GM23338 (cell line): ENCODE results near the gene C3orf49.

ENCODE experiments used
- CREB1 ChIP-seq: fragments of 250-450 bp; sonication (Bioruptor Pico); IDR thresholded peaks from 2 replicates; pipeline ENCODE4 v1.5.0; 2020; ENCODE audit warnings: low read depth, mild to moderate bottlenecking, moderate library complexity
- CTCF ChIP-seq, 2 experiments: fragments of 200-600 bp in 1 of 2; sonication (generic) in 1 of 2; conservative IDR thresholded peaks; 2 replicates each; pipeline versions ENCODE4 v1.5.1 to v1.6.1; 2016 to 2017; ENCODE audit warnings: antibody characterized with exemption in 2 of 2, low read depth in 2 of 2, mild to moderate bottlenecking in 2 of 2, moderate library complexity in 1 of 2
- EZH2 ChIP-seq: fragments of 200-600 bp; sonication (generic); IDR thresholded peaks from one replicate; pipeline ENCODE4 v1.8.0; 2017; ENCODE audit warnings: antibody characterized with exemption, mild to moderate bottlenecking, low read depth; ENCODE audit not compliant: unreplicated experiment
- POLR2AphosphoS5 ChIP-seq: IDR thresholded peaks from 2 replicates; pipeline ENCODE4 v1.6.1; 2016; ENCODE audit warnings: antibody characterized with exemption, low read depth
- STAT1 ChIP-seq: IDR thresholded peaks from one replicate; pipeline ENCODE4 v1.6.1; 2016; ENCODE audit warnings: antibody characterized with exemption; ENCODE audit not compliant: unreplicated experiment
- ZNF114 ChIP-seq: fragments of 250-450 bp; sonication (Bioruptor Pico); IDR thresholded peaks from 2 replicates; pipeline ENCODE4 v1.5.0; 2020; ENCODE audit warnings: mild to moderate bottlenecking, moderate library complexity
- TF ChIP-seq, protein P1 (sequence below): IDR thresholded peaks from one replicate; pipeline ENCODE4 v1.6.1; 2018; ENCODE audit warnings: antibody characterized with exemption; ENCODE audit not compliant: unreplicated experiment

GRCh38 chr3:63874769-63875168 is 55.7 kb downstream of the C3orf49 start:
- no peak for TF ChIP-seq CTCF (conservative IDR thresholded peaks at IDR 0.05; ENCODE audit: low read depth in 2 of 2)
- no peak for TF ChIP-seq EZH2
- TF ChIP-seq, protein P1, sequence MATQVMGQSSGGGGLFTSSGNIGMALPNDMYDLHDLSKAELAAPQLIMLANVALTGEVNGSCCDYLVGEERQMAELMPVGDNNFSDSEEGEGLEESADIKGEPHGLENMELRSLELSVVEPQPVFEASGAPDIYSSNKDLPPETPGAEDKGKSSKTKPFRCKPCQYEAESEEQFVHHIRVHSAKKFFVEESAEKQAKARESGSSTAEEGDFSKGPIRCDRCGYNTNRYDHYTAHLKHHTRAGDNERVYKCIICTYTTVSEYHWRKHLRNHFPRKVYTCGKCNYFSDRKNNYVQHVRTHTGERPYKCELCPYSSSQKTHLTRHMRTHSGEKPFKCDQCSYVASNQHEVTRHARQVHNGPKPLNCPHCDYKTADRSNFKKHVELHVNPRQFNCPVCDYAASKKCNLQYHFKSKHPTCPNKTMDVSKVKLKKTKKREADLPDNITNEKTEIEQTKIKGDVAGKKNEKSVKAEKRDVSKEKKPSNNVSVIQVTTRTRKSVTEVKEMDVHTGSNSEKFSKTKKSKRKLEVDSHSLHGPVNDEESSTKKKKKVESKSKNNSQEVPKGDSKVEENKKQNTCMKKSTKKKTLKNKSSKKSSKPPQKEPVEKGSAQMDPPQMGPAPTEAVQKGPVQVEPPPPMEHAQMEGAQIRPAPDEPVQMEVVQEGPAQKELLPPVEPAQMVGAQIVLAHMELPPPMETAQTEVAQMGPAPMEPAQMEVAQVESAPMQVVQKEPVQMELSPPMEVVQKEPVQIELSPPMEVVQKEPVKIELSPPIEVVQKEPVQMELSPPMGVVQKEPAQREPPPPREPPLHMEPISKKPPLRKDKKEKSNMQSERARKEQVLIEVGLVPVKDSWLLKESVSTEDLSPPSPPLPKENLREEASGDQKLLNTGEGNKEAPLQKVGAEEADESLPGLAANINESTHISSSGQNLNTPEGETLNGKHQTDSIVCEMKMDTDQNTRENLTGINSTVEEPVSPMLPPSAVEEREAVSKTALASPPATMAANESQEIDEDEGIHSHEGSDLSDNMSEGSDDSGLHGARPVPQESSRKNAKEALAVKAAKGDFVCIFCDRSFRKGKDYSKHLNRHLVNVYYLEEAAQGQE: no peak
- no peak for TF ChIP-seq POLR2AphosphoS5
- no peak for TF ChIP-seq STAT1
- TF ChIP-seq CREB1 (CRISPR knock-in tag): no peak
- TF ChIP-seq ZNF114 (CRISPR knock-in tag): no peak
